Cardiac muscle cell (in vitro differentiated cells and primary cell): ENCODE results near the gene POC1B. TPM values are rescaled to one million over a fixed set of nuclear protein-coding genes. Genes with fewer than 3 reads are reported as not detected.

Experiments
- DNase-seq, 2 donors: peaks; one replicate each; pipeline versions ENCODE4 v3.0.0 to v3.0.0-alpha.2; 2010 to 2017; ENCODE audit warnings: low read depth in 1 of 2, low spot score in 1 of 2
- H3K27ac ChIP-seq: fragments of 200-600 bp; sonication (generic); 2 replicates; pipeline ENCODE4 v1.5.1; 2016
- H3K27me3 ChIP-seq: fragments of 200-600 bp; sonication (generic); 2 replicates; pipeline ENCODE4 v1.6.0; 2016; ENCODE audit warnings: control low read depth
- H3K36me3 ChIP-seq: fragments of 200-600 bp; sonication (generic); 2 replicates; pipeline ENCODE4 v1.5.1; 2016; ENCODE audit warnings: control low read depth
- H3K4me1 ChIP-seq: fragments of 200-600 bp; sonication (generic); 2 replicates; pipeline ENCODE4 v1.8.1; 2017; ENCODE audit warnings: low read depth, mild to moderate bottlenecking, mixed run types
- H3K4me3 ChIP-seq: fragments of 200-600 bp; sonication (generic); 2 replicates; pipeline ENCODE4 v1.5.1; 2016; ENCODE audit warnings: mild to moderate bottlenecking
- H3K9me3 ChIP-seq: fragments of 200-600 bp; sonication (generic); 2 replicates; pipeline ENCODE4 v1.5.1; 2017; ENCODE audit warnings: low read depth, mild to moderate bottlenecking, control low read depth
- polyA plus RNA-seq: library from polyadenylated mRNA; unstranded; fragments of >200 nt; fragmentation: Nextera tagmentation; extraction: Ambion mirVana; gene quantifications from 2 replicates; pipeline ENCODE4 v1.2.1, GENCODE V29; 2016
- total RNA-seq: library from RNA; depleted of rRNA; stranded (reverse); fragments of >200 nt; gene quantifications from 2 replicates; pipeline ENCODE4 v1.2.3, GENCODE V29; 2016
- TF ChIP-seq, protein P1 (sequence below): IDR thresholded peaks from 2 replicates; pipeline ENCODE4 v1.5.1; 2012; ENCODE audit warnings: low read depth, mild to moderate bottlenecking, low read length

The POC1B gene
- total and polyA plus RNA-seq, 2 experiments from 2014 or later, result 12.8 to 16.1 TPM

DNA sequence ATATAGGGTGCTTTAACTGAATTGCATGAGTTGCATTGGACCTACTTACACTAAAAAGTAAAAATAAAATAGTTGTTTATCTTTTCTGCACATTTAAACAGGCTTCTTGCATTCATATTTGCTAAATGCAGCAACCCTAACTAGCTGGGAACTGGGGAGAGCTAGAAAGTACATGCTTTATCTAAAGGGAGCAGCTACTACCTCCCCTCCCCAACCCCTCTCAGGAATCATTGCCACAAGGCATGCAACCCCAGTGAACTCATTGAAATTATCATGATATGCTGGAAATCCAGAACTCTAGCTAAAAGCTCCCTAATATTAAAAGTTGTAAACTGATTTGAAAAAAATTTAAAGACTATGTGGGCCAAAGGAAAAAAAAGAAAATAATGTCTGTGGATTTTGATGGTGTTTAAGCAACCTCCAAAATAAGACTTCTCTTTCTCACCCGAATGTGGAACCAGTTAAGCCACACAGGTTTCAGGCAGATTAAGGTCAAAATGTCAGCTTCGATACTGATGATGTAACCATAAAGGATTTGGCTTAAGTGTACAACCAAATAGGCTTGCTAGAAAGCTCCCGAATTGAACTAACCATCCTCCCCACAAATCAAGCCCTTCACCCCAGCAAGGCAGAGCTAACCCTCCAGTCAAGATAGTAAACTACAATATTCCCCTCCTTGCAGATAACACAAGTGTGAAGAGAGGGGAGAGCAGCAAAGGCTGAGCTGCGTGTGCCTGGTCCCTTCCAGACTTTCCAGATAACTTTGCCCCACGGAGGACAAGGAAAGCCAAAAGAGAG lies 13.8 kb upstream of the POC1B start:
- DNase-seq, result no peak
- Histone ChIP-seq H3K36me3 (no peaks in the 10 kb centered on the region), H3K4me1 (peaks cover 2% of the 10 kb centered on the region), H3K27me3 (no peaks in the 10 kb centered on the region), H3K4me3 (no peak overlapping the region), H3K9me3 (no peaks in the 10 kb centered on the region), H3K27ac (no peak overlapping the region)
- TF ChIP-seq, protein P1, sequence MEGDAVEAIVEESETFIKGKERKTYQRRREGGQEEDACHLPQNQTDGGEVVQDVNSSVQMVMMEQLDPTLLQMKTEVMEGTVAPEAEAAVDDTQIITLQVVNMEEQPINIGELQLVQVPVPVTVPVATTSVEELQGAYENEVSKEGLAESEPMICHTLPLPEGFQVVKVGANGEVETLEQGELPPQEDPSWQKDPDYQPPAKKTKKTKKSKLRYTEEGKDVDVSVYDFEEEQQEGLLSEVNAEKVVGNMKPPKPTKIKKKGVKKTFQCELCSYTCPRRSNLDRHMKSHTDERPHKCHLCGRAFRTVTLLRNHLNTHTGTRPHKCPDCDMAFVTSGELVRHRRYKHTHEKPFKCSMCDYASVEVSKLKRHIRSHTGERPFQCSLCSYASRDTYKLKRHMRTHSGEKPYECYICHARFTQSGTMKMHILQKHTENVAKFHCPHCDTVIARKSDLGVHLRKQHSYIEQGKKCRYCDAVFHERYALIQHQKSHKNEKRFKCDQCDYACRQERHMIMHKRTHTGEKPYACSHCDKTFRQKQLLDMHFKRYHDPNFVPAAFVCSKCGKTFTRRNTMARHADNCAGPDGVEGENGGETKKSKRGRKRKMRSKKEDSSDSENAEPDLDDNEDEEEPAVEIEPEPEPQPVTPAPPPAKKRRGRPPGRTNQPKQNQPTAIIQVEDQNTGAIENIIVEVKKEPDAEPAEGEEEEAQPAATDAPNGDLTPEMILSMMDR, result no peak

DNA sequence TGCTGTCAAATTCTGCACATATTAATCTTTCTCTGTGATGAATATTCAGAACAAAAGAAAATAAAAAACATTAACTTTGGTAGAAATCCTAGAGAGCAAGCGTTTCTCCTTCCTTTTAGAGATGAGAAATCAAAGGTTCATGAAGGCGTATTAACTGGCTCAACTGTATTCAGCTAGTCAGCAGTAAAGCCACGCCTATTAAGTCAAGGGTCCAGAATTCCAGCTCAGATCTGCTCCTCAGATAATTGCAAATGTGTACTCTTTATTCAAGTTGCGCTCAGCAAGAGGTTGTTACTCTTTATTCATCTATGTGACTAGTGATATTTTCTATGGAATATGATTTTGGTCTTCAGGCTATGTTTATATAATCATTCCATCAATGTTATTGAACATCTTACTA lies 13.1 kb upstream of the POC1B start:
- no peaks in the 10 kb centered on the region for H3K36me3 ChIP-seq
- no peak overlapping the region for H3K4me3 ChIP-seq
- H3K9me3 ChIP-seq, result no peaks in the 10 kb centered on the region
- H3K4me1 ChIP-seq, result no peaks in the 10 kb centered on the region
- no peak overlapping the region for H3K27ac ChIP-seq
- DNase-seq, result no peak
- TF ChIP-seq, protein P1, result no peak
- H3K27me3 ChIP-seq, result no peaks in the 10 kb centered on the region

DNA sequence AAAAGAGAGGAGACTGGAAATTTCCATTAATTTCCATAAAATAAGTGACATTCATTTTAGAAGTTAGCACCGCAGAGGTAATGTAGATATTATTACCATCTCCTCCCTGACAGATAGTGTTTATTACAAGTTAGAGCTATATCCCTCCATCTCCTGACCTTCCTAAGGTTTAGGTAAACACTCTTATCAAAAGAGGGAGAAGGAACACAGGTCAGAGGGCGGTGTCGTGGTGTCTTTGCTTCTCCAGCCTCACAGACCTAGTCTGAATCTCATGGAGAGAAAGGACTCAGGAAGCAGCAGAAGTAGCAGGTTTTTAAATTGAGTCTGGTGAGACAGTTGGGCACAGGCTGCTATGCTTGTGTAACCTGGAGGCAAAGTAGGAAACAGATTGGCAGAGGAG lies 11.5 kb upstream of the POC1B start:
- Histone ChIP-seq H3K9me3 (no peaks in the 10 kb centered on the region), H3K4me3 (no peak overlapping the region), H3K27ac (no peak overlapping the region), H3K4me1 (no peaks in the 10 kb centered on the region), H3K36me3 (no peaks in the 10 kb centered on the region), H3K27me3 (no peaks in the 10 kb centered on the region)
- TF ChIP-seq, protein P1, result no peak
- no peak for DNase-seq

DNA sequence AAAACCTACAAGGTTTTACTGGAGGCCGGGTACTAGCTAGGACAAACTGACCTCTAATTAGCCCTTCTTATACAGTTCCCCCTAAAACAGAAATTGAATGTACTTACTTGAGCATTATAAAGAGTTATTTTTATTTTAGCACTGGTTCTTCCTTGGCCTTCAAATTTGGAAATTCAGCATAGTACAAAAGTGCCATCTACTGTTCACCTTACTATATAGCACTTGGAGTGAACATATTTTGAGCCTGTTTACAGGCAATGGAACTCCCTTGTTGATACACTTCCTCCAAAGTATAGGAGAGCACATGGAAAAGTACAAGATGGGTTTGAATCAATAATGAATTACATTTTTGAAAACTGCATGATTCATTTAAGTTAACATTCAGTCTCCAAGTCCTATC lies 3.9 kb upstream of the POC1B start:
- TF ChIP-seq, protein P1, result peak; percentile 68
- Histone ChIP-seq H3K27ac (no peak overlapping the region), H3K36me3 (no peaks in the 10 kb centered on the region), H3K27me3 (no peaks in the 10 kb centered on the region), H3K4me3 (no peak overlapping the region), H3K4me1 (peaks cover 4% of the 10 kb centered on the region), H3K9me3 (no peaks in the 10 kb centered on the region)
- DNase-seq, result peak; percentile 41 to 72

- Histone ChIP-seq H3K4me3 (no peak overlapping the region), H3K9me3 (no peaks in the 10 kb centered on the region), H3K4me1 (peaks cover 9% of the 10 kb centered on the region), H3K27me3 (no peaks in the 10 kb centered on the region), H3K36me3 (no peaks in the 10 kb centered on the region), H3K27ac (no peak overlapping the region)
- DNase-seq, result no peak
- TF ChIP-seq, protein P1, result no peak
Measured at GRCh38 chr12:89528434-89528833, 2.6 kb upstream of the POC1B start.
